Measurements from ENCODE around the gene NTRK2.
"Not testable (repeated sequence)": the region's sequence is repeated elsewhere in the genome, so short reads cannot be mapped to it uniquely, and the experiment has no call there.

Gene NTRK2

DNA sequence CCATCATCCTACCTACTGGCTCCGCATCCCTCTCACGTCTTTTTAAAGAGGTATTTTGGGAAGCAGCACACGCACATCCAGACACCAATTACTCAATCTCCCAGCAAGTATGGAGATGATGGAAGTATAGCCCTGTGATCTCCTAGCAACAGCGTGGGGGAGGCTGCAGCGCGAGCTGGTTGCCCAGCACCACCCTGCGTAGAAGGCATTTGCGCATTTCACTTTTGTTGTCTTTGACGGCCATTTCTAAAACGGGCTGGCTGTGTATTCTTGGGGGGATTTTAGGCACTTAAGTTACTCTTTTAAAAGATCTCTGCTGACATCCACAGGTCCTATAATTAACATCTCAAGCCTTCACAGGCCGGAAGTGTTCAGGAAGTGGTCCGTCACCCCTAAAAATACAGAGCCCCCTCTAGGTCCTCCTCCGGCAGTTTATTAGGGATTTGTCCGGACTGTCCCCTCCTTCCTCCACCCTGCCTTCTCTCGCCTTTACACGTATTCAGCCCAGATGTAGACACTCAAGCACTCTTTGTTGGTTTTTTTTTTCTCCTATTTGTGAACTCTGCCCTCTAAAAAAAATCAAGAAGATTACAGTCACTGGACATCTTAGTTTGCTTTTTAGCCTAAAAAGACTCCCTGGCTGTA is 371.4 kb downstream of the NTRK2 start:
- DNase-seq: no peak

GRCh38 chr9:85041466-85042137 is 372.1 kb downstream of the NTRK2 start:
- no peak for DNase-seq

GRCh38 chr9:85042981-85043647 is 373.6 kb downstream of the NTRK2 start:
- DNase-seq: no peak

- DNase-seq: no peak
Observed at GRCh38 chr9:85045271-85045670, 375.7 kb downstream of the NTRK2 start.

DNA sequence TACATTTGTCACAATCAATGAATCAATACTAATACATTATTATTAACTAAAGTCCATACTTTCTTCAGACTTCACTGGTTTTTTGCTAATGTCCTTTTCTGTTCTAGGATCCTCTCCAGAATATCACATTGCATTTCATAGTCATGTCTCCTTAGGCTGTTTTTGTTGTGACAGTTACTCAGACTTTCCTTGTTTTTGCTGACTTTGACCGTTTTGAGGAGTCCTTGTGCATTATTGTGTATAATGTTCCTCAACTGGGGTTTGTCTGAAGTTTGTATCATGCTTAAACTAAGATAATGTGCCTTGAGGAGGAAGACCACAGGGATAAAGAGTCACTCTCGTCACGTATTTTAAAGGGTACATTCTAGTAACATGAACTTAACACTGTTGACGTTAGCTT is 376.9 kb downstream of the NTRK2 start:
- DNase-seq: no peak

DNA sequence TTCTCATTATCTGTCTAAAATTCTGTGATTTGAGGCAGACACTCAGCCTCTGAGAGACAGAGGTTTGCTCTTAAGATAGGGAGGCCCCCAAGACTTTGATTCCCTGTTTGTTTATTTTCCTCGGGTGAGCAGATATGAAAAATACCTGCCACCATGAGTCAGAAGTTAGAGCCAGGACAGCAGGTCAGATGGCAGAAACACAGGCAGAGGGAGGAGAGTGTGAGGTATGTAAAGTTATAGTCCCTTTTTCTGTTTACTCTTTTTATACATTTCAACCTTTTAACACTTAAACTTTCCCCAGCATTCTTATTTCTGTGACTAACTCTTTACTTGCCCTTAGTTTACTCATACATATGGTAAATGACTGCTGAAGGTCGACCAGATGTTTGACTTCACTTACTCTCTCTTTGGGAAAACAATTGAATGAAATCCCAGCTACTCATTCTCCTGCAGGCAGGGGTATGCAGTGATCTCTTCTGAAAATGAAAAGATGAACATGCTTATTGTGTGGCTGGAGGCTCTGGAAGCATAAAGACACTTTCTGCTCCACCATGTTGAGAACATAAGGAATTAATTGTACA is 383.8 kb downstream of the NTRK2 start:
- no peak for DNase-seq

DNA sequence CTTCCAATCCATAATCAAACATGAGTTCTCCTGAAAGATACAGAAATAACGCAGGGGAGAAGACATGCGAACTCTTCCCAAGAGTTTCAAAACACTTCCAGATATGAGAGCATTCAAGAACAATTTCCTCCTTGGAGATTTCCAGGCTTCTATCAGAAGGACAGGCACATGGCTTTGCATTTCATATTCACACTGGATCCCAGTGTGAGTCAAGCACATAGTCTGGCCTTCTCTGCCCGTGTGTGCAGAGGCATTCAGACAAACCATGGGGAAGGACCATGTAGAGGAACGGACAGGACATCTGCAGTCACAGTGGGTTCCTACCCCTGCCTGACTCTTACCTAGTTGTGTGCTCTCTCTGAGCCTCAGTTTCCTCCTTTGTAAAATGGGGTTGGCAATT is 384.5 kb downstream of the NTRK2 start:
- no peak for DNase-seq

GRCh38 chr9:85055506-85056202 is 386.1 kb downstream of the NTRK2 start:
- no peak for DNase-seq

DNA sequence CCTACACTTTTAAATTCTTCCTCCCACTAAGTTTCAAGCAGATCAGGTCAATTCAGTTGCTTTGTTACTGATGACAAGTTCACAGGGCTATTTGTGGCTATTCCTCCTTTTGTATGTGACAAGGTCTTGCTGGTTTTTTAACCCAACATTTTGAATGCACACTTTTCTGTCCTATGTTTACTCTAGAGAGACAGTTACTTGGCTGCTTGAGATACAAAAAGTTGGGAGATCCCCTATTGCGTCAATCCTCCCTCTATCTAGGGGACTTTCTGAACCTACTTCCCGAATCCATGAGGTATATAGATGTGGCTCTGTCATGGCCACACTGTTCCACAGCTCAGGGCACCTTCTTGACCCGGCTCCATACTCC is 386.7 kb downstream of the NTRK2 start:
- no peak for DNase-seq

- no peak for DNase-seq
Observed at GRCh38 chr9:85061969-85062368, 392.4 kb downstream of the NTRK2 start.

GRCh38 chr9:85062385-85063022 is 393.0 kb downstream of the NTRK2 start:
- DNase-seq: no peak

DNA sequence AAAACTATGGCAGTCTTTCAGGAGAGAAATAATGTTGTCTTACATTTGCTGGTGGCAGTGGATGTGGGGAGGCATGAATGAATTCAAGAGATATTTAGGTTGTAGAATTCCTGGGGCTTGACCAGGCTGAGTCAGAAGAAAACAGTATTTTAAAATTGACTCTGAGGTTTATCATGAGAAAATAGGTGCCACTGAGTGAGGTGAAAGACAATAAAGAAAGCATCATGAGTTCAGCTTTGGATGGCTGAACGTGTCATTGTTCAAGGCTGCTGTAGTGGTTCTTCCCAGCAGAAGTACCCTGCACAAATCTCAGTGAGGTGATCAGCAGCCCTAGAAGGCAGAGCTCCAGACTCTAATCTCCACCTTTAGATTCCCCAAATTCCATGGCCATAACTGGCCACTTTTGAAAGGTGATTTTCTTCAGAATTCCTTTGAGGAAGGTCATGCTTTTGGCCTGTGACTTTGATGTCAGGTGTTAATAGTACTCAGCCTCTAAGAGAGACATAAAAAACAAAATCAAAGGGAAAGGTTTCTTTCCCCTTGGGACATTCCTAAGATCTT is 395.4 kb downstream of the NTRK2 start:
- no peak for DNase-seq

GRCh38 chr9:85067792-85068191 is 398.3 kb downstream of the NTRK2 start:
- DNase-seq: no peak

GRCh38 chr9:85069421-85069820 is 399.9 kb downstream of the NTRK2 start:
- DNase-seq: not testable (repeated sequence)
